ENCODE data around the gene CPLANE1. TPM values are rescaled to one million over a fixed set of nuclear protein-coding genes. Genes with fewer than 3 reads are reported as not detected.

Gene CPLANE1
- total and polyA plus RNA-seq, 9 of the 15 experiments (the other 6 are each of a cell fraction or from before 2014, with no cell fraction given): under 0.01 to 0.27 (median 0.08) TPM; not detected in 2

- TF ChIP-seq, protein P1, sequence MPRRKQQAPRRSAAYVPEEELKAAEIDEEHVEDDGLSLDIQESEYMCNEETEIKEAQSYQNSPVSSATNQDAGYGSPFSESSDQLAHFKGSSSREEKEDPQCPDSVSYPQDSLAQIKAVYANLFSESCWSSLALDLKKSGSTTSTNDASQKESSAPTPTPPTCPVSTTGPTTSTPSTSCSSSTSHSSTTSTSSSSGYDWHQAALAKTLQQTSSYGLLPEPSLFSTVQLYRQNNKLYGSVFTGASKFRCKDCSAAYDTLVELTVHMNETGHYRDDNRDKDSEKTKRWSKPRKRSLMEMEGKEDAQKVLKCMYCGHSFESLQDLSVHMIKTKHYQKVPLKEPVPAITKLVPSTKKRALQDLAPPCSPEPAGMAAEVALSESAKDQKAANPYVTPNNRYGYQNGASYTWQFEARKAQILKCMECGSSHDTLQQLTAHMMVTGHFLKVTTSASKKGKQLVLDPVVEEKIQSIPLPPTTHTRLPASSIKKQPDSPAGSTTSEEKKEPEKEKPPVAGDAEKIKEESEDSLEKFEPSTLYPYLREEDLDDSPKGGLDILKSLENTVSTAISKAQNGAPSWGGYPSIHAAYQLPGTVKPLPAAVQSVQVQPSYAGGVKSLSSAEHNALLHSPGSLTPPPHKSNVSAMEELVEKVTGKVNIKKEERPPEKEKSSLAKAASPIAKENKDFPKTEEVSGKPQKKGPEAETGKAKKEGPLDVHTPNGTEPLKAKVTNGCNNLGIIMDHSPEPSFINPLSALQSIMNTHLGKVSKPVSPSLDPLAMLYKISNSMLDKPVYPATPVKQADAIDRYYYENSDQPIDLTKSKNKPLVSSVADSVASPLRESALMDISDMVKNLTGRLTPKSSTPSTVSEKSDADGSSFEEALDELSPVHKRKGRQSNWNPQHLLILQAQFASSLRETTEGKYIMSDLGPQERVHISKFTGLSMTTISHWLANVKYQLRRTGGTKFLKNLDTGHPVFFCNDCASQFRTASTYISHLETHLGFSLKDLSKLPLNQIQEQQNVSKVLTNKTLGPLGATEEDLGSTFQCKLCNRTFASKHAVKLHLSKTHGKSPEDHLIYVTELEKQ (CRISPR knock-in tag; IDR thresholded peaks at IDR 0.05): no peak
- TF ChIP-seq NEUROD1 (IDR thresholded peaks at IDR 0.05; ENCODE audit: borderline replicate concordance, low read depth, low read length, partially characterized antibody) (no peak), CEBPB (tag; IDR thresholded peaks at IDR 0.05) (no peak), PCBP1 (IDR thresholded peaks at IDR 0.05; ENCODE audit: low read depth, low read length, poor library complexity, severe bottlenecking) (no peak), FOXA3 (CRISPR knock-in tag; conservative IDR thresholded peaks at IDR 0.05 in 1 of 2, IDR thresholded peaks at IDR 0.05 in 1 of 2) (no peak), CREB3L1 (IDR thresholded peaks at IDR 0.05; ENCODE audit: borderline replicate concordance, low read depth) (no peak), ATF7 (IDR thresholded peaks at IDR 0.05) (no peak), CBX3 (IDR thresholded peaks at IDR 0.05; ENCODE audit: borderline replicate concordance in 1 of 2, low read length in 2 of 2) (no peak), E2F5 (CRISPR knock-in tag; IDR thresholded peaks at IDR 0.05) (no peak), POLR2A (conservative IDR thresholded peaks at IDR 0.05) (no peak), ZNF644 (tag; IDR thresholded peaks at IDR 0.05; ENCODE audit: low read depth) (no peak), MEF2D (tag; conservative IDR thresholded peaks at IDR 0.05; ENCODE audit: low read depth) (no peak)
- TF ChIP-seq, protein P2, sequence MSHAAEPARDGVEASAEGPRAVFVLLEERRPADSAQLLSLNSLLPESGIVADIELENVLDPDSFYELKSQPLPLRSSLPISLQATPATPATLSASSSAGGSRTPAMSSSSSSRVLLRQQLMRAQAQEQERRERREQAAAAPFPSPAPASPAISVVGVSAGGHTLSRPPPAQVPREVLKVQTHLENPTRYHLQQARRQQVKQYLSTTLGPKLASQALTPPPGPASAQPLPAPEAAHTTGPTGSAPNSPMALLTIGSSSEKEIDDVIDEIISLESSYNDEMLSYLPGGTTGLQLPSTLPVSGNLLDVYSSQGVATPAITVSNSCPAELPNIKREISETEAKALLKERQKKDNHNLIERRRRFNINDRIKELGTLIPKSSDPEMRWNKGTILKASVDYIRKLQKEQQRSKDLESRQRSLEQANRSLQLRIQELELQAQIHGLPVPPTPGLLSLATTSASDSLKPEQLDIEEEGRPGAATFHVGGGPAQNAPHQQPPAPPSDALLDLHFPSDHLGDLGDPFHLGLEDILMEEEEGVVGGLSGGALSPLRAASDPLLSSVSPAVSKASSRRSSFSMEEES (CRISPR knock-in tag; IDR thresholded peaks at IDR 0.05): no peak
- TF ChIP-seq, protein P3, sequence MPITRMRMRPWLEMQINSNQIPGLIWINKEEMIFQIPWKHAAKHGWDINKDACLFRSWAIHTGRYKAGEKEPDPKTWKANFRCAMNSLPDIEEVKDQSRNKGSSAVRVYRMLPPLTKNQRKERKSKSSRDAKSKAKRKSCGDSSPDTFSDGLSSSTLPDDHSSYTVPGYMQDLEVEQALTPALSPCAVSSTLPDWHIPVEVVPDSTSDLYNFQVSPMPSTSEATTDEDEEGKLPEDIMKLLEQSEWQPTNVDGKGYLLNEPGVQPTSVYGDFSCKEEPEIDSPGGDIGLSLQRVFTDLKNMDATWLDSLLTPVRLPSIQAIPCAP (CRISPR knock-in tag; IDR thresholded peaks at IDR 0.05; ENCODE audit: borderline replicate concordance): no peak
- TF ChIP-seq, protein P4, sequence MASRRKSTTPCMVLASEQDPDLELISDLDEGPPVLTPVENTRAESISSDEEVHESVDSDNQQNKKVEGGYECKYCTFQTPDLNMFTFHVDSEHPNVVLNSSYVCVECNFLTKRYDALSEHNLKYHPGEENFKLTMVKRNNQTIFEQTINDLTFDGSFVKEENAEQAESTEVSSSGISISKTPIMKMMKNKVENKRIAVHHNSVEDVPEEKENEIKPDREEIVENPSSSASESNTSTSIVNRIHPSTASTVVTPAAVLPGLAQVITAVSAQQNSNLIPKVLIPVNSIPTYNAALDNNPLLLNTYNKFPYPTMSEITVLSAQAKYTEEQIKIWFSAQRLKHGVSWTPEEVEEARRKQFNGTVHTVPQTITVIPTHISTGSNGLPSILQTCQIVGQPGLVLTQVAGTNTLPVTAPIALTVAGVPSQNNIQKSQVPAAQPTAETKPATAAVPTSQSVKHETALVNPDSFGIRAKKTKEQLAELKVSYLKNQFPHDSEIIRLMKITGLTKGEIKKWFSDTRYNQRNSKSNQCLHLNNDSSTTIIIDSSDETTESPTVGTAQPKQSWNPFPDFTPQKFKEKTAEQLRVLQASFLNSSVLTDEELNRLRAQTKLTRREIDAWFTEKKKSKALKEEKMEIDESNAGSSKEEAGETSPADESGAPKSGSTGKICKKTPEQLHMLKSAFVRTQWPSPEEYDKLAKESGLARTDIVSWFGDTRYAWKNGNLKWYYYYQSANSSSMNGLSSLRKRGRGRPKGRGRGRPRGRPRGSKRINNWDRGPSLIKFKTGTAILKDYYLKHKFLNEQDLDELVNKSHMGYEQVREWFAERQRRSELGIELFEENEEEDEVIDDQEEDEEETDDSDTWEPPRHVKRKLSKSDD (conservative IDR thresholded peaks at IDR 0.05; ENCODE audit: low read length): no peak
Measured at GRCh38 chr5:37071487-37071886, 177.7 kb downstream of the CPLANE1 start (continued).
